Bronchial epithelial cell (primary cell): Measurements from ENCODE around the gene PPL. TPM values are rescaled to one million over a fixed set of nuclear protein-coding genes. Genes with fewer than 3 reads are reported as not detected.

Experiments
- DNase-seq: peaks from one replicate; pipeline ENCODE4 v3.0.0-alpha.2; 2010; ENCODE audit warnings: low read depth
- FAIRE-seq: peaks from 2 replicates; lab custom pipeline; 2011; peaks lifted over from hg19 to GRCh38; lab: Jason Lieb, UNC
- H3K27me3 ChIP-seq: 2 replicates; pipeline ENCODE4 v1.5.1; 2011; ENCODE audit warnings: low read length; ENCODE audit not compliant: control insufficient read depth, insufficient read depth
- H3K36me3 ChIP-seq: 2 replicates; pipeline ENCODE4 v1.5.1; 2011; ENCODE audit warnings: low read length; ENCODE audit not compliant: control insufficient read depth, insufficient read depth
- H3K4me3 ChIP-seq: 2 replicates; pipeline ENCODE4 v1.5.1; 2011; ENCODE audit warnings: mild to moderate bottlenecking, low read depth, low read length, control low read depth
- total RNA-seq: library from RNA; depleted of rRNA; stranded (reverse); fragments of >200 nt; gene quantifications from 2 replicates; pipeline ENCODE4 v1.2.1, GENCODE V29; 2014
- TF ChIP-seq, protein P1 (sequence below): IDR thresholded peaks from 2 replicates; pipeline ENCODE4 v1.5.1; 2011; ENCODE audit warnings: mild to moderate bottlenecking, moderate library complexity, low read length, control low read depth, inconsistent platforms; ENCODE audit not compliant: insufficient read depth, severe bottlenecking

PPL gene
- total RNA-seq, 1 donor from 2014 or later = 184 TPM

DNA sequence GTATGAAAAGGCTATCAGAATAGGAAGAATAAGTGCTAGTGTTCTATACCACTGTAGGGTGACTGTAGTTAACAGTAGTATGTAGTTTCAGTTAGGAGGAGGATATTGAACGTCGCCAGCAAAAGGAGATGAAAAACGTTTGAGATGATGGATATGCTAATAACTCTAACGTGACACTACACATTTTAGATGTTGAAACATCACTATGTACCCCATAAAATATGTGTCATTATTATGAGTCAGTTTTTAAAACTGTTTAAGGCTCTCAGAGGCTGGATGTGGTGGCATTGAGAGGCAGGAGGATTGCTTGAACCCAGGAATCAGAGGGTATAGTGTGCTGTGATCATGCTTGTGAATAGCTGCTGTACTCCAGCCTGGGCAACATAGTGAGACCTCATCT is 57.9 kb downstream of the PPL start:
- FAIRE-seq = no peak

GRCh38 chr16:4877380-4877685 is 59.6 kb downstream of the PPL start:
- FAIRE-seq (no peak), DNase-seq (no peak)
- TF ChIP-seq, protein P1, sequence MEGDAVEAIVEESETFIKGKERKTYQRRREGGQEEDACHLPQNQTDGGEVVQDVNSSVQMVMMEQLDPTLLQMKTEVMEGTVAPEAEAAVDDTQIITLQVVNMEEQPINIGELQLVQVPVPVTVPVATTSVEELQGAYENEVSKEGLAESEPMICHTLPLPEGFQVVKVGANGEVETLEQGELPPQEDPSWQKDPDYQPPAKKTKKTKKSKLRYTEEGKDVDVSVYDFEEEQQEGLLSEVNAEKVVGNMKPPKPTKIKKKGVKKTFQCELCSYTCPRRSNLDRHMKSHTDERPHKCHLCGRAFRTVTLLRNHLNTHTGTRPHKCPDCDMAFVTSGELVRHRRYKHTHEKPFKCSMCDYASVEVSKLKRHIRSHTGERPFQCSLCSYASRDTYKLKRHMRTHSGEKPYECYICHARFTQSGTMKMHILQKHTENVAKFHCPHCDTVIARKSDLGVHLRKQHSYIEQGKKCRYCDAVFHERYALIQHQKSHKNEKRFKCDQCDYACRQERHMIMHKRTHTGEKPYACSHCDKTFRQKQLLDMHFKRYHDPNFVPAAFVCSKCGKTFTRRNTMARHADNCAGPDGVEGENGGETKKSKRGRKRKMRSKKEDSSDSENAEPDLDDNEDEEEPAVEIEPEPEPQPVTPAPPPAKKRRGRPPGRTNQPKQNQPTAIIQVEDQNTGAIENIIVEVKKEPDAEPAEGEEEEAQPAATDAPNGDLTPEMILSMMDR = no peak
- H3K4me3 ChIP-seq = no peak overlapping the region
- peaks cover 39% of the 10 kb centered on the region for H3K36me3 ChIP-seq
- H3K27me3 ChIP-seq = no peaks in the 10 kb centered on the region

More for the DNA sequence above, 57.9 kb downstream of the PPL start:
- TF ChIP-seq, protein P1 = no peak
- peak; percentile 40 for DNase-seq
- no peak overlapping the region for H3K4me3 ChIP-seq
- H3K36me3 ChIP-seq = peaks cover 46% of the 10 kb centered on the region
- no peaks in the 10 kb centered on the region for H3K27me3 ChIP-seq

- H3K36me3 ChIP-seq = peaks cover 38% of the 10 kb centered on the region
- no peak for DNase-seq
- TF ChIP-seq, protein P1 = no peak
These were observed 60.1 kb downstream of the PPL start for GRCh38 chr16:4876646-4877379.

GRCh38 chr16:4874666-4875065 is 62.3 kb downstream of the PPL start:
- Histone ChIP-seq H3K4me3 (no peak overlapping the region), H3K27me3 (no peaks in the 10 kb centered on the region), H3K36me3 (peaks cover 42% of the 10 kb centered on the region)
- TF ChIP-seq, protein P1 = no peak
- FAIRE-seq (no peak), DNase-seq (no peak)

More at GRCh38 chr16:4876646-4877379, 60.1 kb downstream of the PPL start:
- Histone ChIP-seq H3K4me3 (no peak overlapping the region), H3K27me3 (no peaks in the 10 kb centered on the region)
- FAIRE-seq = no peak

- Histone ChIP-seq H3K27me3 (no peaks in the 10 kb centered on the region), H3K36me3 (peaks cover 37% of the 10 kb centered on the region), H3K4me3 (no peak overlapping the region)
- no peak for FAIRE-seq
- no peak for DNase-seq
- TF ChIP-seq, protein P1 = no peak
These were observed 63.9 kb downstream of the PPL start for GRCh38 chr16:4873091-4873490.

DNA sequence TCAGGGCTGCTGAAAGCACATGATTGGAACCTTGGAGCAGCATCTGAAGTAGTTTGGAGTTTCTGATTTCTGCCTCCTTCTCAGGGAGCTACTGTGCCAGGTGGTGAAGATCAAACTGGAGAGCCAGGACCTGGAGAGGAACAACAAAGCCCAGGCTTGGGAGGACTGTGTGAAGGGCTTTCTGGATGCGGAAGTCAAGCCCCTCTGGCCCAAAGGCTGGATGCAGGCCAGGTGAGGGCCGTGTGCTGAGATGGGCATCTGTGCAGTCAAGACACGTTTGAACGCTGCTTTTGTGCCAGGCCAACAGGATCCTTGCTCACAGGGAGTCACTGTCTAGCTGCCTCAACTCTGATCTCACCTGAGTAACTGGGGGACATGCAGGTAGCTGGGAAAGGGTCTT is 65.9 kb downstream of the PPL start:
- no peak for DNase-seq
- Histone ChIP-seq H3K4me3 (no peak overlapping the region), H3K27me3 (no peaks in the 10 kb centered on the region), H3K36me3 (peaks cover 33% of the 10 kb centered on the region)
- TF ChIP-seq, protein P1 = no peak
- peak; percentile 87 for FAIRE-seq
